DOHH2 (cell line): ENCODE results near the gene KCNMA1.

Source experiments
- H3F3A ChIP-seq: fragments of 200-600 bp; sonication (generic), shearing (Covaris generic); 2 replicates; pipeline ENCODE4 v1.6.0; 2016; ENCODE audit warnings: antibody characterized with exemption, mild to moderate bottlenecking; ENCODE audit not compliant: control insufficient read depth, insufficient read depth
- H3K27ac ChIP-seq: fragments of 200-600 bp; sonication (generic); 2 replicates; pipeline ENCODE4 v1.5.1; 2014; ENCODE audit warnings: low read depth, mild to moderate bottlenecking, low read length, moderate library complexity
- H3K27me3 ChIP-seq: fragments of 200-600 bp; sonication (generic); 2 replicates; pipeline ENCODE4 v1.6.1; 2014; ENCODE audit warnings: mild to moderate bottlenecking, low read length, mixed read lengths; ENCODE audit not compliant: control insufficient read depth
- H3K36me3 ChIP-seq: fragments of 200-600 bp; sonication (generic); 2 replicates; pipeline ENCODE4 v1.6.1; 2014; ENCODE audit warnings: mild to moderate bottlenecking, low read length, moderate library complexity, mixed read lengths; ENCODE audit not compliant: control insufficient read depth
- H3K4me1 ChIP-seq: fragments of 200-600 bp; sonication (generic); 2 replicates; pipeline ENCODE4 v1.6.1; 2014; ENCODE audit warnings: mild to moderate bottlenecking, low read length, mixed read lengths; ENCODE audit not compliant: control insufficient read depth
- H3K4me2 ChIP-seq: fragments of 200-600 bp; sonication (generic); 2 replicates; pipeline ENCODE4 v1.6.0; 2014; ENCODE audit warnings: mild to moderate bottlenecking, low read length, moderate library complexity
- H3K4me3 ChIP-seq: fragments of 200-600 bp; sonication (generic); 2 replicates; pipeline ENCODE4 v1.5.1; 2014; ENCODE audit warnings: mild to moderate bottlenecking, low read length, mixed read lengths
- H3K79me2 ChIP-seq: fragments of 200-600 bp; sonication (generic); 2 replicates; pipeline ENCODE4 v1.6.1; 2014; ENCODE audit warnings: mild to moderate bottlenecking, low read length, mixed read lengths; ENCODE audit not compliant: control insufficient read depth
- H3K9me2 ChIP-seq: fragments of 200-600 bp; sonication (generic); replicated peaks from 2 replicates; pipeline ENCODE4 v1.6.1; 2014; ENCODE audit warnings: mild to moderate bottlenecking, low read length, mixed read lengths; ENCODE audit not compliant: control insufficient read depth
- H3K9me3 ChIP-seq: fragments of 200-600 bp; sonication (generic); 2 replicates; pipeline ENCODE4 v1.6.1; 2014; ENCODE audit warnings: antibody characterized with exemption, low read length, mixed read lengths; ENCODE audit not compliant: control insufficient read depth, insufficient read depth
- H4K20me1 ChIP-seq: fragments of 200-600 bp; sonication (generic); 2 replicates; pipeline ENCODE4 v1.6.0; 2014; ENCODE audit warnings: low read depth, mild to moderate bottlenecking, antibody characterized with exemption, low read length, moderate library complexity; ENCODE audit not compliant: control insufficient read depth, insufficient read depth
- CTCF ChIP-seq: fragments of 200-600 bp; sonication (generic); IDR thresholded peaks from one replicate; pipeline ENCODE4 v1.5.1; 2014; ENCODE audit warnings: antibody characterized with exemption, mild to moderate bottlenecking, low read depth, low read length; ENCODE audit not compliant: poor library complexity, severe bottlenecking
- EZH2phosphoT487 ChIP-seq: fragments of 200-600 bp; sonication (generic); IDR thresholded peaks from 2 replicates; pipeline ENCODE4 v1.6.1; 2017; ENCODE audit warnings: borderline replicate concordance, mild to moderate bottlenecking, antibody characterized with exemption, low read length, moderate library complexity, mixed read lengths

Gene KCNMA1

DNA sequence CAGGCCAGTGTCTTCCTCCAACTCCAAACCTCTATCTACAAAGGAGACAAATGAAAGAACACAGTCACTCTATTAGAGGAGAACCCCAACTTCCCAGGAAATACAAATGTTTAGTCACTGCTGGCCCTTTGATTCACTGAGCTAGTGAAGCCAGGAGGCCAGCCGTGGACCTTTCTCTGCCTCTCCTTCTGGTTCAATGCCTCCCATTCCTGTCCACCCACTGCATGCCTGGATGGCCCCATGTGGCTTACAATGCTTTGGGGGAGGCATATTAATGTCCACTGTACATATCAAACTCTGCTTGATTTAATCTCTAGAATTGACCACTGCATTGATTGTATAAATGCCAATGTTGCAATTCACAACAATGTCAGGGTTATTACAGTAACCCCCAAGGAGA is 687.3 kb downstream of the KCNMA1 start:
- Histone ChIP-seq H3K4me3 (no peak overlapping the region), H3K4me2 (no peak overlapping the region), H3K36me3 (no peaks in the 10 kb centered on the region), H3F3A (no peaks in the 10 kb centered on the region), H3K4me1 (no peaks in the 10 kb centered on the region), H3K27ac (no peak overlapping the region), H3K9me3 (no peaks in the 10 kb centered on the region), H3K27me3 (no peaks in the 10 kb centered on the region), H3K9me2 (no peaks in the 10 kb centered on the region), H3K79me2 (no peaks in the 10 kb centered on the region), H4K20me1 (no peaks in the 10 kb centered on the region)
- TF ChIP-seq EZH2phosphoT487 (no peak), CTCF (no peak)

GRCh38 chr10:76946270-76946669 is 691.3 kb downstream of the KCNMA1 start:
- no peak overlapping the region for H3K4me3 ChIP-seq
- no peak overlapping the region for H3K27ac ChIP-seq
- H3K36me3 ChIP-seq: no peaks in the 10 kb centered on the region
- H3K9me2 ChIP-seq: no peaks in the 10 kb centered on the region
- TF ChIP-seq EZH2phosphoT487: no peak
- no peak for TF ChIP-seq CTCF
- H3K79me2 ChIP-seq: no peaks in the 10 kb centered on the region
- H4K20me1 ChIP-seq: no peaks in the 10 kb centered on the region
- H3K9me3 ChIP-seq: no peaks in the 10 kb centered on the region
- H3K4me1 ChIP-seq: no peaks in the 10 kb centered on the region
- H3F3A ChIP-seq: no peaks in the 10 kb centered on the region
- H3K27me3 ChIP-seq: no peaks in the 10 kb centered on the region
- H3K4me2 ChIP-seq: no peak overlapping the region

DNA sequence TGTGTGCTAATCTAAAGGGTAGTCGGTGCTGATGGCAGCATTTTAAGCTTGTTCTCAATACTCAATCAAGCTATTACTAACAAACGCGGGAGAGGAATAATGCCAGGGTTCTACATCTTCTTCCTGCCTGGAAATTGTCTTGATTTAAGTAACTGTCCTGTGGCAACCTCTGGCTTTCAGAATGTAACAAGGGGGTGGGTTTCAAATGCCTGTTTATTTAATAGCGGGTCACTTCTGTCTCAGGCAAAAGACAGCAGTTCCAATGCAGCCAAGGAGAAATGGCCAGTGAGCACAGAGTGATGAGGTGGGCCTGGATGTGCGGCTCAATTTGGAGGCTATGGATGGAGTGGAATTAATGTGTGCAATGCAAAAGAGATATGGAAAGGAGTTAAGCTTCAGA is 692.4 kb downstream of the KCNMA1 start:
- H3K9me3 ChIP-seq: no peaks in the 10 kb centered on the region
- no peak for TF ChIP-seq CTCF
- TF ChIP-seq EZH2phosphoT487: no peak
- H3K4me1 ChIP-seq: no peaks in the 10 kb centered on the region
- no peaks in the 10 kb centered on the region for H4K20me1 ChIP-seq
- no peak overlapping the region for H3K4me3 ChIP-seq
- no peaks in the 10 kb centered on the region for H3K79me2 ChIP-seq
- no peaks in the 10 kb centered on the region for H3K36me3 ChIP-seq
- no peaks in the 10 kb centered on the region for H3K27me3 ChIP-seq
- no peaks in the 10 kb centered on the region for H3K9me2 ChIP-seq
- no peak overlapping the region for H3K4me2 ChIP-seq
- H3F3A ChIP-seq: no peaks in the 10 kb centered on the region
- H3K27ac ChIP-seq: no peak overlapping the region

DNA sequence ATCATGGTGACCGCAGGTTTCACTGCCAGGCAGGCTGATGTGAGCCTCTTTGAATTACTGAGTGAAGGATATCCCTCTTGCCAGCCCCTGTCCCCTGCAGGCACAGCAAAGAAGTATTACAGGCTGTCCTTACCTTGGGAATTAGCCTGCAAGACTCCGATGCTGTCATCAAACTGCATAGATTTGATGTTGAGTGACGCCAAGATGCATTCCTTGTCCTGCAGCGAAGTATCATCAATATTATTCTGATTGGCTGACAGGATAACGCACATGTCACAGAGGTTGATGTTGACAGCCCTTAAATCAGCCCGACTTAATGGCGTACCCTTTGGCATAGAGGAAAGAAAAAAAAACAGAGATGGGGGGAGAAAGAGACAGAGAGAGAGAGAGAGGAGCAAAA is 693.0 kb downstream of the KCNMA1 start:
- H3K27me3 ChIP-seq: no peaks in the 10 kb centered on the region
- TF ChIP-seq EZH2phosphoT487: no peak
- TF ChIP-seq CTCF: no peak
- H3K79me2 ChIP-seq: no peaks in the 10 kb centered on the region
- no peaks in the 10 kb centered on the region for H3F3A ChIP-seq
- H3K27ac ChIP-seq: no peak overlapping the region
- H4K20me1 ChIP-seq: no peaks in the 10 kb centered on the region
- H3K9me2 ChIP-seq: no peaks in the 10 kb centered on the region
- no peaks in the 10 kb centered on the region for H3K36me3 ChIP-seq
- no peak overlapping the region for H3K4me2 ChIP-seq
- no peaks in the 10 kb centered on the region for H3K9me3 ChIP-seq
- H3K4me3 ChIP-seq: no peak overlapping the region
- no peaks in the 10 kb centered on the region for H3K4me1 ChIP-seq
